DMS79 treated with DMSO at 0.1 percent for 48 hours (cell line): Measurements from ENCODE around the gene SLC8A2.
"Not testable (repeated sequence)": the region's sequence is repeated elsewhere in the genome, so short reads cannot be mapped to it uniquely, and the experiment has no call there.

ENCODE experiments used
- DNase-seq: peaks from one replicate; lab custom pipeline; 2025; lab: John Stamatoyannopoulos, UW

The SLC8A2 gene

DNA sequence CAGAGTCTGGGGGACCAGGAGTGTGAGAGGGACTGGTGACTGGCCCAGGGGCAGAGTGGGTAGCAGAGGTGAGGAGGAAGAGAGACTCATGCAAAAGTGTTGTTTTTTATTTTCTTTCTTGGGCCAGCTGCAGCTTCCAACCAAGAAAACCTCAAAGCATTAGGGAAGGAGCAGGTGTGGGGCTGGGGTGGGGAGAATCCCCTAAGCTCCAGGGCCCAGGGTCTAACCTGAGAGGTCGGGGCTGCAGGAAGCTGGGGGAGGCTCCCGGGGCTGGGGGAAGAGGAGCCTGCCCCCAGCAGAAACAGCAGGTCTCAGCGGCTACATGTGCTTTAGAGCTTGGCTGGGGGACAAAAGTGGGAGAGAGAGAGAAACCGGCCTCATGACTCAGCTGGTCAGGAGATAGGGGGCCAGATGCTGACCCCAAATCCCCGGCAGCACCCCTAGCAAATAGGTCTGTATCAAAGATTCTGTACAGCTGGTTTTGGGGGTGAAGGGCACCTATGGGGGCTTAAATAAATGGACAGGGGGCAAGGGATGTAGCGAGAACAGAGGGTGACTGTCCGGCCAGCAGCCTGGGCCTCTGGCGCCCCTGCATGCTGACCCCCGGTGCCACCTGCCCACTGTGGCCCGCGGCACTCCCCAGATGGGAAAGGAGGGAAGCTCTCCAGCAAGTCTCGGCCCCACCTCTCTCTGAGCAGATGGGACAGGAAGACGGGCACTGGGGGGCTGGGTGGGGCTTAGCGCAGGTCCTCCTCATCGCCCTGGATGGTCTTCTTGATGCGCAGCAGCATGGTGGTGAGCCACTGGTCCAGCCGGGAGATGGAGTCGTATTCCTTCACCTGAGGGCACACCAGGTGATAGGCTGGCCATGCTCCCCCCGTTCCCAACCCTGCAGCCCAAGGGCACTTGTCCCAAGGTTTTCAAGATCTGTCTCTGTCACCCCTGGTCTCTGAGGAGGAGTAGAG is 16.1 kb upstream of the SLC8A2 start:
- DNase-seq: no peak

DNA sequence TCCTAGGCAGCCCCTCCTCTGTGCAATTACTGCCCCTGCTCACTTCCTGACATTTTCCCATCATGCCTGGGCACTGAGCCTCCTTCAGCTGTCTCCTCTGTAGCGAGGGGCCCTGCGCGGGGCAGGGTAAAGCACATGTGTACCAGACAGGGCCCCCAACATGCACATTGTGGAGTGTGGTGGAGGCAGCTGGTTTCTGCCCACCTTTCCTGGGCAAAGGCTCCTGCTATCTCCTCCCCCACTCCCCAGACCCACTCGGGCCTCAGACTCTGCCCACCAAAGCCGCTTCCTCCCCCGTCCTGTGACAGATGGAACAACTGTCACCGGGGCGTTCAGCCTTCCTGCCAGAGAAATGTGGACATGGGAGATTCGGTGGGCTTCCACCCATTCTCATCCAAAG is 15.2 kb upstream of the SLC8A2 start:
- no peak for DNase-seq

DNA sequence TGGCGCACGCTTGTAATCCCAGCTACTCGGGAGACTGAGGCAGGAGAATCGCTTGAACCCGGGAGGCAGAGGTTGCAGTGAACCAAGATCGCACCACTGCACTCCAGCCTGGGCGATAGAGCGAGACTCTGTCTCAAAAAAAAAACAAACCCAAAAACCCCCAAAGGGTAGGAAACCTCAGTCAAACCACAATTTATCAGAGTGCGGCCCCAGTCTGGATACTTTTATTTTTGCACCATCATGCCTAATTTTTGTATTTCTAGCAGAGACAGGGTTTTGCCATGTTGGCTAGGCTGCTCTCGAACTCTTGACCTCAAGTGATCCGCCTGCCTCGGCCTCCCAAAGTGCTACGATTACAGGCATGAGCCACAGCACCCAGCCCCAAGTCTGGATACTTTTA is 14.5 kb upstream of the SLC8A2 start:
- DNase-seq: not testable (repeated sequence)

DNA sequence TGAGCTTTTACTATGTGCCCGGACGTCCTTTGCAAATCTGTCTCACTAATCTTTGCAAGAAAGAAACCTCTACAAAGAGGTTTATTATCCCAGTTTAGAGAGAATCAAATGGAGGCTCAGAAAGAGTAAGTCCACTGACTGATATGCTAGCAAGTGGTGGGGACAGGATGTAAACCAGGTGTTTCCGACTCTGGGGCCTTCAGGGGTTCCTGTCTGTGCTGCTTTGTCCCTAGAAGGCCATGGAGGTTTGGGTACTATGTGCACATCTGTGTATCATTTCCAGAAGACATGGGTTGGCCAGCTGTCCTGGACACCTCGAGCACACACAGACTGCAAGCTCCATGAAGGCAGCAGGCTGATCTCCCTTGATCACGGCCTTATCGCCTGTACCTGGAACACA is 13.5 kb upstream of the SLC8A2 start:
- DNase-seq: no peak

DNA sequence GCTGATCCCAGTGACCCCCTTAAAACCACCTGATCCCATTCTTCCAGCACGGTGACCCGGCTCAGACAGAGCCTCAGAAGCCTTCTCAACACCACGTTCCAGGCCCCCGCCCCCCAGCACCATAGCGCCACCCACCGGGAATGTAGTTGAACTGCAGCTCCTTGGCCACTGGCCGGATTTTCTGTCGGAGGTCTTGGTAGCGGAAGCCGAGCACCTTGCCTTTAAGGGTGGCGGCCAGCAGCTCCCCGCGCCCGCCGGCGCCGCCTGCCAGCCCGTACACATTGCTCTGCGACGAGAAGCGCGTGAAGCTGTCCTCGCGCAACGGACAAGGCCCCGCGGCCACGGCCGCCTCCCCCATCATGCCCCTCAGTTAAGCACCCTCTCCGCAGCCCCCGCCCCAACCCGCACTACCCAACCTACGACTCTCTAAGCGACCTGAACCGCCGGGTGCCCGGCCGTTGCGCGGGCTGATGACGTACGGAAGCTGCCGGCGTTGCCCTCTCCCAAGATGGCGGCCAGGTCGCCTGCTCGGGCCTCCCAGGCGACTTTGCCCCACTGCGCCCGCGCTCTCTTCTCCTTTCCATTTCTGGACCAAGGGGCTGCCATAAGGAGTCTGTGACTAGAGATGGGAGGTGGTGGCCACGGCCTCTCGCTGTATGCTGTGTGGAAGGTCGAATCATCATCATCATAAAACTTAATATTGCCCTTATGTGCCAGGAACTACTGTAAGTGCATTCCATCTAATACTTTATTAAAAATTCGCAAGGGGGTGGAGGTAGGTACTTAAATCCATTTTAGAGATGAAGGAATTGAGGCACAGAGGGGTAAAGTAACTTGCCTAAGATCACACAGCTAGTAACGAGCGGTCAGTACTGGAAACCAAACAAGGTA is 12.4 kb upstream of the SLC8A2 start, which contains the start of gene KPTN:
TSS of gene KPTN (minus strand) at position 420 of the 891 bp plus-strand sequence. CDS start at position 361, 59 bp downstream.
- DNase-seq: peak; percentile 82

DNA sequence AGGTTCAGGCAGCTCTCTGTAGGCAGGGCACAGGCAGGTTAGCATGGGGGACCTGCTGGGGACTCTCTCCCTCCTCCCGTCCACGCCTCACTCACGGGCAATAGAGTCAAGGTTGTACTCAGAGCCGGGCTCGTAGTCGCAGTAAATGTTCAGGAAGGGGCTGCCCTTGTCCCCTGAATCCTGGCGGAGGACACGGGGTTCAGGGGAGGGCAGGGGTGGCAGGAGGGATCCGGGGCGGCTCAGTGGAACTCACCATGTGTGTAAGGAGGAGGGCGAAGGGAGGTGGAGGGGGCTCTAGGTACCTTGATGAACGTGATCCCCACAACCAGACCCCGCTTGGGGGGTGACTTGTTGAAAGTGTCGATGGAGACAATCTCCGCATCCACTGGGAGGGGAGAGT is 11.5 kb upstream of the SLC8A2 start:
- DNase-seq: no peak

DNA sequence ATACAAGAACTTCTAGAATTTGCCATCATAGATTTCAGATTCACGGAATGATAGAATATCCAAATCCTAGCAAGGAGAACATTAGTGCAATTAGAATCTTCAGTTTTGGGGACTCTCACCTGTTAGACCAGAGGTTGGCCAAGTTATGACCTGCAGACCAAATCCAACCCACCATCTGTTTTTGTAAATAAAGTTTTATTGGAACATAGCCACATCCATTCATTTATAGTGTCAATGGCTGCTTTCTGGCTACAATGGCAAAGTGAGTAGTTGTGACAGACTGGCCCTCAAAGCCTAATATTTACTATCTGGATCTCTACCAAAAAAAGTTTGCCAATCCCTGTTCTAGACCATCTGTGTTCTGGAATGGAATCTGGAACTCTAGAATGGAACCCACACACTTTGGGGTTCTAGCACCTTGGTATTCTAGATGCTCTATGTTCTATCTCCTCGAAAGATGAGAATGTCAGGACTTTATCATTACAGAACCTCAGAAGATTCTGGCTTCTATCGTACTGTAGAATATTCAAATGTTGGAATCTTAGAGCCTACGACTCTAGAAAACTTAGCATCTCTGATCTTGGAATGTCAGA is 9.9 kb upstream of the SLC8A2 start:
- DNase-seq: no peak

DNA sequence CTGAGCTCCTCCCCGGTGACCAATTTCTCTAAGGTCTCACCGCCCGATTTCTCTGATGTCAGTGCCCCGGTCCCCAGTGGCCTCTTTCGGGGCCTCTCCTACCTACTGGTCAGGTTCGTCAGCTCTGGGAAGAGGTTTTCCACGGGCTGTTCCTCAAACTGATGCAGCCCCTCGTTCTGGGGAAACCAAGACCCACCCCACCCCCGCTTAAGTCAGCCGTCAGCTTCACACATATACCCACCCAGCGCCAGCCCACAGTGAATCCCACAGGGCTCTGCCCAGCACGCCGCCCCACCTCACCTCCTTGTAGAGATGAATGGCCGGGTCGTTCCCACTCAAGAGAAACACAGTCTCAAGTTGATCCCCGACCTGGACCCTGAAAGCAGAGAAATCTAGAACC is 9.0 kb upstream of the SLC8A2 start:
- DNase-seq: no peak

DNA sequence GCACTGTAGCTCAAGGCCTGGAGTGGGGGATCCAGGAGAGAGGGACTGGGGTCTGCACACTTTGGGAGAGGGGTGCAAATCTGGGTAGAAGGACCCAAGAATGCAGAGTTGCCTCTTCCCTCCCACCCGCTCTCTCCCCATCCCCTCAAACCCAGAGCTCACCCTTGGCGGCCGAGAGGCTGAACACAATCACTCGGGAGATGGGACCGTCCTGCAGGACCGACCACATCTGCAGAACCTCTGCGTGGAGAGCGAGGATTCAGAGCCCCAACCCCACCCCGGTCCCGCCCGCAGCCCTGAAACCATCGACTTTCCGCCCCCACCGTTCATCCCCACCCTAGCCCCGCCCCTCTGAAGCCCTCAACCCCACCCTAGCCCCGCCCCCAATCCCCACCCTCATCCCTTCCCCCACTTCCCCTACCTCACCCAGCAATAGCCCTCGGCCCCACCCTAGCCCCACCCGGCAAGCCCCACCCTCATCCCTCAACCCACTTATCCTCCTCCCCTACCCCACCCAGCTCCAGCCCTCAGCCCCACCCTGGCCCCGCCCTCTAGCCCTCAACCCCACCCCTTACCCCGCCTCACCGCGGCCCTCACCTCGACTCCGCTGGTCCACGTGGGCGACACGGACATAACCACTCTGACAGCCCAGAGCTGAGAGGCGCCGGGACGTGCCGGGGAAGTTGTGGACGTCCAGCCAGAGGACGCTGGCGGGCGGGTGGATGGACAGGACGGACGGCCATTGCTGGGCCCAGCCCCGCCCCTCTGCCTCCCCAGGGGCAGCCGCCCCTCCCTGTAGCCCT is 8.2 kb upstream of the SLC8A2 start:
- DNase-seq: no peak

DNA sequence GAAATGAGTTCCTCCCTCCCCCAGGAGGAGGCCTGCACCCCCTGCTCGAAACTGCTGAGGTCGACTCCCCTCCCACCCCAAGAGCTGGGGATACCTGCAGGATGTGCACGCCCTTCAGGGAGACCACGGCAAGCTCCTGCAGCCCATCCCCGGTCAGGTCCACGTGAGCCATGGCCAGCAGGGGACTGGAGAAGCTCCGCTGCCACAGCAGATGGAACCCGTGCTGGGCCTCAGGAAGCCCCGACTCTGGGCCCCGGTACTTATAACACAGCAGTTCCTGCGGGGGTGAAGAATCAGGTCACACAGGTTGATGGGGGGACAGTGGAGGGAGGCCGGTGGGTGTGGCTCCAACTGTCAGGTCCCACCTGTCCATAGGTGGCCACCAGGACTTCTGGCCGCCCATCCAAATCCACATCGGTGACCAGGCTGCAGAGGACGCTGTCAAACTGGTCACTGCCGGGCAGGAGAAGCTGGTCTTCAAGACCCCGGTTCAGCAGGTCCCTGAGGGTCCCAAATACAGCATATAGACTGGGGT is 4.8 kb upstream of the SLC8A2 start:
- DNase-seq: no peak

DNA sequence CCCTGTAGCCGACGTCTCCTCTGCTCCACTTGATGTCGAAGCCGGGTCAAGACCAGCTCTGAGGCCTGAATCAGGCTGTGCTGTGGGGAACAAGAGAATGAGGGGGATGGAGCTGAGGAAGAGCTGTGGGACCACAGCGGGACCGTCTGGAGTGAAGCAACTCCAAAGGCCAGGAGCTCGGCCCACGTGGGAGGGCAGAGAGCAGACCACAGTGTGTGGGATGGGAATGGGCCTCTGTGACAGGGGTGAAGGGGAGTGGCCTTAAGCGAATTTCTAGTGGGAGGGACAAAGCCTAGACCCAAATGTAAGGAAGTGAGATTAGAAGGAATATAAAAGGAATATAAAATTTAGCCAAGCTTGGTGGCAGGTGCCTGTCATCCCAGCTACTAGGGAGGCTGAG is 3.8 kb upstream of the SLC8A2 start:
- no peak for DNase-seq

DNA sequence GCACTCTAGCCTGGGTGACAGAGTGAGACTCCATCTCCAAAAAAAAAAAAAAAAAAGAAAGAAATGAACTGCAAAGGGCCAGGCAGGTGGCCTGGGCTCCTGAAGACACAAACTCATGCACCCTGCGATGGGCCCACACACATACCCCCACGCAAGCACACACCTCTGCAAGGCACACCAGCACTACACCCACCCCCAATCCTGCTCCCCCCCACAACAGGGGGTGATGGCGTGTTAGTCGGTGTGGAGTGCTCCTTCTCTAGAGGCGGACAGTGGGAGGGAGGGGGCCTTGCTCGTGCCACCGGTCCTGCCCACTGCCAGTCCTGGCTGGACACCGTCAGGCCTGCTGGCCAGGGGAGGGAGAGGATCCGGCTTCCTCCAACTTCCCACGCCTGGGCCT is 1.6 kb upstream of the SLC8A2 start:
- no peak for DNase-seq

DNA sequence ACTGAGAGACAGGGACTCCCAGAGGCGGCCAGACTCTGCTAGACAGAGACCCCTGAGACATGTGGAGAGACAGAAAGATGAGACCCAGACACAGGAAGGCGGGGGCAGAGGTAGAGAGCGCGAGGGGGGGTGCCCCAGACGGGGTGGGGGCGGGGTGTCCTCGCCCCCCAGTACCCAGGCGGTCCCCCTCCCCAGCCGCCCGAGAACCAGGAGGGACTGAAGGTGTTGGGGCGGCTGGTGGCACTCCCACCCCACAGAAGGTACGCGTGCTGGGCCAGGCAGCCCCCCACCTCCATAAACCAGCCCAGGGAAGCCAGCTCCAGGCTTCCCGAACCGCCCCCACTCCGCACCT is 336 bp downstream of the SLC8A2 start:
- no peak for DNase-seq

DNA sequence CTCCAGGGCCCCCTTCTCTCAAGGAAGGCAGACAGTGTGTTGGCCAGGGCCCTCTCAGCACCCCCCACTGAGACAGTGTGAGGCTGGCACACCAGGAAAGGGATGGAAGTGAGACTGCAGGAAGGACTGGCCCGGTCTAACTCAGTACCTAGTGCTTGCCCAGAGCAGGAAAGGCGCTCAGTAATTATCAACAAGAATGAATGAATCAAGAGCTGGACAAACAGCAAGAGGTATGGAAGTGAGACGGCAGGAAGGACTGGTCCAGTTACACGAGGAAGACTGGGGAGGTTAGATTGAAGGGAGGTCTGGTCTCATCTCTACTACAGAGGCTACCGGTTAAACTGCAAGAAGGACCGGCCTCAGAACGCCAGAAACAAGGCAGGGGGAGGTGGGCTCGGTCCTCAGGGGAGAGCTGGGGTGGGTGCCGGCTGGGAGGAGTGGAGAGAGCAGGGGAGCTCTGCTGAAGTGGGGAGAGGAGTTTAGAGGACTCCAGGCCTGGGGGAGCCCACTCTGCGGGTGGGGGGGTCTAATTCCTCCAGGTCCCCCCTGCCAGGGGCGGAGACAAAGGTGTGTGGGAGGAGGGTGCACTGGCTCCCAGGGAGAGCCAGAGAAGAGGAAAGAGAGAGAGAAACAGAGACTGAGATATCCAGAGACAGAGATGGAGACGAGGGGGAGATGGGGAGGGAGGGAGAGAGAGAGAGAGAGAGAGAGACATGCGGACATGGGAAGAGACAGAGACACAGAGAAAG is 1.1 kb downstream of the SLC8A2 start:
- DNase-seq: no peak

DNA sequence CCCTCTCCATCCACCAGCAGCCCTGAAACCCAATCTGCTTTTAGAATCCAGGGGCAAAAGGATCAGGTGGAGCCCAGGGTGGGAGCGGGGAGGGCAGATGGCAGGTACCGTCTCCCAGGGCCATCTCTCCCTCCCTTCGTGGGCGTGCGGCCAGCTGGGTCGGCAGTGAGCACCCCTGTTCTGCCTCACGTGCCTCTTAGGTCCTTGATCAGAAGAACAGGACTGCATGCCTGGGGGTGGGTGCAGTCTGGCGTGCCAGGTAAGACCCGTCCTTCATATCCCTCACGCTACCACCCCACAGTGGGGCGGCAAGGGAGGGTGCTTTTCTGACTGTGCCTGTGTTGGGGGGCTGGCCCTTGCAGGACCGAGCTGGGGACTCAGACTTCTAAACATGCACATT is 2.0 kb downstream of the SLC8A2 start:
- DNase-seq: peak; percentile 22

DNA sequence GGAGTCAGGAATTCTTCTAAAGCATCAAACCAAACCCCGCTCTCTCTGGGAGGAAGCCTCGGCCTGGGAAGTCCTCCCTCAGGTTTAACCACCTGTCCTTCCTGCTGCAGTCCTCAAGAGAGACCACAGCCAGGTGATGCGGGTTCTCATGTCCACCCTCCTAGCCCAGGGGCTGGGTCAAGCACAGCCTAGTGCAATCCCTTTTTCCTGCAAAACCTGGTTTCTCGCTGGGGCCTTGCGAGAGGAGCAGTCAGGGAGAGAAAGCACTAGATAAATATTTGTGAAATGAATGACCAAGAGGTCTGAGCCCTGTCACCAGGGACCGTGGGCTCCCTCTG is 2.4 kb downstream of the SLC8A2 start:
- no peak for DNase-seq

DNA sequence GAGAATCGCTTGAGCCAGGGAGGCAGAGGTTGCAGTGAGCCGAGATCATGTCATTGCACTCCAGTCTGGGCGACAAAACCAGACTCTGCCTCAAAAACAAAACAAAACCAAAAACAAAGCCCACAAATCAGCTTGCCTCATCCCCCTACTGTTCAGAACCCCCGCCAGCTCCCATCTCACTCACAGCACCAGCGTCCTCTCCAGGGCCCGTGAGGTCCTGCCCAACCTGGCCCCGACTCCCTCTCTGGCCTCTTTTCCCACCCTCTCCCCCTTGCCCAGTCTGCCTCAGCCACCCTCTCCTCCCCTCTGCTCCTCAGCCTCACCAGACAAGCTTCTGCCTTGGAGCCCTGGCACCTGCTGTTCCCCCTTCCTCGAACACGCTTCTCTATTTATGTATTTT is 3.8 kb downstream of the SLC8A2 start:
- no peak for DNase-seq

DNA sequence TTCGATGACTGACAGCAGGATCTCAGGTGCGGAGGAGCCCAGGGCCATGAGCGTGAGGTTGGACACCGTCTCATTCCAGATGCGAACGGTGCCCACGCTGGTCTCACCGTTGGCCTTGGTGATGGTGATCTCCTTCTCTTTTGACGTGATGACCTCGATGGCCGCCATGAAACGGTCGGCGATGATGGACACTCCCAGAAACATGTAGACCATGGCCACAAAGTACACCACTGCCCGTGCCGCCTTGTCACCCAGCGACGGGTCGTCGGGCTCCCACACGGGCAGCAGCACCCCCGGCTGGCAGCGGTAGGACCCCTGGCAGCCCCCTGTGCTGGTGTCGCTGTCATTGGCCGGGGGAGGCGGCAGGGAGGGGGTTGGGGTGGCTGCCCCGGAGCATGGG is 5.7 kb downstream of the SLC8A2 start:
- DNase-seq: no peak

DNA sequence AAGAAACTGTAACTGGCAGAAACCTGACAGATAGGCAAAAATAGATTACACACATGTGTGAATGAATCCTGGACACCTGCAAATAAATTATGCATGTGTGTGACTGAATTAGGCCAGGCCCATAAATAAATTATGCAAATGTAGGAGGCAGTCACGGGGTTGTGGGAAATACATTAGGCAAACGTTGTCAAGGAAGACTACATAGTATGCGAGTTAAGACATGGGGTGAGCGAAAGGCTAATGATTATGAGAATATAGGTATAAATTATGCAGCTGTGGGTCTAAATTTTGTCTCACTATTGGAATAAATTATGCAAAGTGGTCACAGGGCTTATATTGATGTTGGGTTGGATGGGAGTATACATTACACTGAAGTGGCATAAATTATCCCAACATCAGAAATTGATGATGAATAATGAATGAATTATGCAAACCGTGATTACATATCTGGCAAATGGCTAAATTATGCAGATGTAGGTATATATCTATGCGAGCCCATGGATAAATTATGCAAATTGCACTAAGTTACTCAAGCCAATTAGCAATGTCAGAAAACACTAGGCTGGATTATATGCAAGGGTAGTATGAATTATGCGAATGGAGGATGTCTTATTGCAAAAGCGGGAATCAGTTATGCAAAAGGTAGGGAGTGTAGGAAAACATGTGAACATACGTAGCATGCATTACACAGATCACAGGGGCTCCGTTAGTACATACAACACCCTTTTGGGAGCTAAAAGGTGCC is 6.8 kb downstream of the SLC8A2 start:
- DNase-seq: no peak

DNA sequence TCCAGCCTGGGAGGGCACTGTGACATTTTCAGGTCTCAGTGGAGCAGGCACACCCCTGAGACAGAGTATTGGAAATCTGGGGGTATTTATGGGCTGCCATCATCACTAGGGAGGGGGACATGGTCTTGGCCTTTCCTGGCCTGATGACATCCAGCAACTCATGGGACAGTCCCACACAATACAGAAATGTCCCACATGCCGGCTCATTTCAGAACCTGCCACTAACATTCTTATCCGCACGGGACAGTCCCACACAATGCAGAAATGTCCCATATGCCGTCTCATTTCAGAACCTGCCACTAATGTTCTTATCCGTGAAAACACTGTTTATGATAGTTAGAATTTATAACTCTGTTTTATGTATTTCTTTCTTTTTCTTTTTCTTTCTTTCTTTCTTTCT is 9.8 kb downstream of the SLC8A2 start:
- no peak for DNase-seq
